NCI-H1694 (cell line): Measurements from ENCODE around the gene C11orf87.

Experiments
- DNase-seq: peaks from one replicate; lab custom pipeline; 2025; lab: John Stamatoyannopoulos, UW

The C11orf87 gene

DNA sequence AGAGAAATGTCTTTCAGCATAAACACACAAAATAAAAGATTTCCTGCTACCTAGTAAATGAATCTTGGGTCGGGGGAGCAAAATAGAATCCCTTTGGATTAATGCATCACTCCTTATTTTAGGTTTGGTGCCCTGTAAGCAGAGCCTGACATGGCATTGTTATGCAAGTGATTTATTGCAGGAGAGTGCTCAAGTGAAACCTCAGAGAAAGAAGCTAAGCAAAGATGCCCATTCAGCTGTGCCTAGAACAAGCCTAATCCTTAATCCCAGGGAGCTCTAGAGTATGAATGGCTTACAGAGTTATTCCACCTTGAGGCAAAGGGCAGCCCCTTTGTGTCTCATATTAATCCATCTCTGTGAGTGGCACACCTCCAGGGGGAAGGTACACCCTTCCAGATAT, 21.1 kb downstream of the C11orf87 start:
- no peak for DNase-seq

DNA sequence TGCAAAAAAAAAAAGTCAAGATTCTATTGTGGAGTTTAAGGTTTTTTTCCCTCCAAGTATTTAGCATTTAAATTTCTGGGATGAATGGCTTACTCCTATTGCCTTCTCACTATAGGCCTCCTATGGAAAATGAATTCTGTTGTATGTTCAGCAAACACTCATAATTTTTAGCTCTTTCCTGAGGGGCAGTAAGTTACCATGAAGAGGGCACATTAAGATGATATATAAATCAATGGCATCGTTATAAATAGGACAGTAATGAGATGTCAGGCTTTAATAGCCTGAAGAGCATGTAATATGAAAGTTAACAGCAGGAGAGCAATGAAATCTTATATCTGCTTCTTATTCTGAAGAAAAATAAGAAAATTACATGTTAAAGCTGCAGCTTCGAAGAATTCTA, 32.9 kb downstream of the C11orf87 start:
- no peak for DNase-seq
